ENCODE measurements around the gene CDHR2. TPM values are rescaled to one million over a fixed set of nuclear protein-coding genes. Genes with fewer than 3 reads are reported as not detected.
A peak's percentile ranks its signal among the peaks of the same experiment; 100 is the strongest.

The CDHR2 gene
- total and polyA plus RNA-seq, 2 experiments from 2014 or later, result not detected

DNA sequence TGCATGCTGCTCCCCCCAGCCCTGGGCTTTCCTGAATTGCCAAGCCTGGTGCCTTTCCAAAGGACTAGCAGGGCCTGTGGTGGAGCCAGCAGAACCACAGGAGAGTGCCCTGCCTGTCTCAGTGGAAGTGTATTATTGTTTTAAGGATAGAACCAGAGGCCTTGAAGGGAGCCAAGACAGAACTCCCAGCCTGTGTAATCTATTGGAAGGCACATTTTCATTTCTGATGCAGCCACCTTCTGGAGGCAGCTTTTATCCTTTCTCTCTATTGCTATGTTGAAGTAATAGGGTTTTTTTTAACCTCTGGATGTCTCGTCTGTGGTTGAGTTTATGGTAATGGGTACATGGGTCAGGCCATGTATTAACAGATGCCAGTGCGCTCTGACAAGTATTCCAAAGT is 41.2 kb upstream of the CDHR2 start:
- no peak overlapping the region for H2AFZ ChIP-seq
- H3K9me2 ChIP-seq (ENCODE audit: insufficient read depth), result no peaks in the 10 kb centered on the region
- H3K36me3 ChIP-seq (ENCODE audit: low read depth), result peaks cover 29% of the 10 kb centered on the region
- H3K79me2 ChIP-seq (ENCODE audit: insufficient read depth), result 0 out of 2 replicates have a peak, but pooled peaks cover 7% of the 10 kb centered on the region
- H3K4me3 ChIP-seq, result no peak overlapping the region
- DNase-seq, result no peak
- no peaks in the 10 kb centered on the region for H3K9me3 ChIP-seq (ENCODE audit: low read depth)
- peaks cover 8% of the 10 kb centered on the region; the same call in 1 of the 2 replicates for H3F3A ChIP-seq (ENCODE audit: insufficient read depth)
- no peaks in the 10 kb centered on the region for H3K4me1 ChIP-seq (ENCODE audit: insufficient read depth)
- no peaks in the 10 kb centered on the region for H4K20me1 ChIP-seq (ENCODE audit: insufficient read depth)
- no peaks in the 10 kb centered on the region for H3K27me3 ChIP-seq (replicated peaks; ENCODE audit: insufficient read depth)
- no peak overlapping the region for H3K9ac ChIP-seq
- WGBS, 2 experiments (ENCODE audit: low coverage in 1 of 2, low lambda C conversion rate in 2 of 2, missing lambda C conversion rate in 2 of 2), result 79 to 86% methylated on average over 2 of the region's 2 CpGs
- H3K4me2 ChIP-seq (ENCODE audit: unreplicated experiment), result no peak overlapping the region
- no peak overlapping the region for H3K27ac ChIP-seq
- in situ Hi-C loops (cut with MboI), result no loop called here
- no peak for TF ChIP-seq EZH2phosphoT487 (IDR thresholded peaks at IDR 0.05; ENCODE audit: insufficient read depth, low read depth)
- TF ChIP-seq EZH2 (IDR thresholded peaks at IDR 0.05; ENCODE audit: insufficient read depth, poor library complexity, severe bottlenecking), result no peak

- 79 to 80% methylated on average over 4 of the region's 4 CpGs for WGBS, 2 experiments (ENCODE audit: low coverage in 1 of 2, low lambda C conversion rate in 2 of 2, missing lambda C conversion rate in 2 of 2)
- peak; percentile 8 for DNase-seq
- no peaks in the 10 kb centered on the region for H3K27me3 ChIP-seq (replicated peaks; ENCODE audit: insufficient read depth)
Observed at GRCh38 chr5:176508603-176509002, 40.5 kb upstream of the CDHR2 start.

GRCh38 chr5:176513788-176514187 is 35.4 kb upstream of the CDHR2 start:
- Histone ChIP-seq H3K9me2 (ENCODE audit: insufficient read depth) (no peaks in the 10 kb centered on the region), H3K9me3 (ENCODE audit: low read depth) (no peaks in the 10 kb centered on the region), H3K4me2 (ENCODE audit: unreplicated experiment) (no peak overlapping the region), H3F3A (ENCODE audit: insufficient read depth) (peaks cover 8% of the 10 kb centered on the region; the same call in 1 of the 2 replicates), H3K9ac (no peak overlapping the region), H3K4me1 (ENCODE audit: insufficient read depth) (no peaks in the 10 kb centered on the region), H3K79me2 (ENCODE audit: insufficient read depth) (no peaks in the 10 kb centered on the region), H3K36me3 (ENCODE audit: low read depth) (peaks cover 9% of the 10 kb centered on the region; the same call in 1 of the 2 replicates), H3K4me3 (no peak overlapping the region), H3K27ac (no peak overlapping the region), H2AFZ (no peak overlapping the region), H4K20me1 (ENCODE audit: insufficient read depth) (no peaks in the 10 kb centered on the region), H3K27me3 (replicated peaks; ENCODE audit: insufficient read depth) (no peaks in the 10 kb centered on the region)
- DNase-seq, result no peak
- TF ChIP-seq EZH2 (IDR thresholded peaks at IDR 0.05; ENCODE audit: insufficient read depth, poor library complexity, severe bottlenecking), result no peak
- no peak for TF ChIP-seq EZH2phosphoT487 (IDR thresholded peaks at IDR 0.05; ENCODE audit: insufficient read depth, low read depth)
- in situ Hi-C loops (cut with MboI), result no loop called here
- WGBS, 2 experiments (ENCODE audit: low coverage in 1 of 2, low lambda C conversion rate in 2 of 2, missing lambda C conversion rate in 2 of 2), result 88% methylated on average over 12 of the region's 12 CpGs

More at GRCh38 chr5:176508603-176509002, 40.5 kb upstream of the CDHR2 start:
- Histone ChIP-seq H3K9me2 (ENCODE audit: insufficient read depth) (no peaks in the 10 kb centered on the region), H3K9me3 (ENCODE audit: low read depth) (no peaks in the 10 kb centered on the region), H3F3A (ENCODE audit: insufficient read depth) (peaks cover 8% of the 10 kb centered on the region; the same call in 1 of the 2 replicates), H3K9ac (no peak overlapping the region), H3K4me2 (ENCODE audit: unreplicated experiment) (no peak overlapping the region), H3K36me3 (ENCODE audit: low read depth) (peaks cover 29% of the 10 kb centered on the region), H3K79me2 (ENCODE audit: insufficient read depth) (0 out of 2 replicates have a peak, but pooled peaks cover 5% of the 10 kb centered on the region), H3K4me1 (ENCODE audit: insufficient read depth) (no peaks in the 10 kb centered on the region), H3K4me3 (no peak overlapping the region), H2AFZ (no peak overlapping the region), H3K27ac (no peak overlapping the region), H4K20me1 (ENCODE audit: insufficient read depth) (no peaks in the 10 kb centered on the region)
- in situ Hi-C loops (cut with MboI), result no loop called here
- TF ChIP-seq EZH2phosphoT487 (IDR thresholded peaks at IDR 0.05; ENCODE audit: insufficient read depth, low read depth) (no peak), EZH2 (IDR thresholded peaks at IDR 0.05; ENCODE audit: insufficient read depth, poor library complexity, severe bottlenecking) (no peak)

GRCh38 chr5:176514244-176514950 is 34.7 kb upstream of the CDHR2 start:
- peaks cover 3% of the 10 kb centered on the region; the same call in 1 of the 2 replicates for H3F3A ChIP-seq (ENCODE audit: insufficient read depth)
- peaks cover 5% of the 10 kb centered on the region; the same call in 1 of the 2 replicates for H3K36me3 ChIP-seq (ENCODE audit: low read depth)
- no peaks in the 10 kb centered on the region for H3K79me2 ChIP-seq (ENCODE audit: insufficient read depth)
- no peak for TF ChIP-seq EZH2 (IDR thresholded peaks at IDR 0.05; ENCODE audit: insufficient read depth, poor library complexity, severe bottlenecking)
- TF ChIP-seq EZH2phosphoT487 (IDR thresholded peaks at IDR 0.05; ENCODE audit: insufficient read depth, low read depth), result no peak
- no peaks in the 10 kb centered on the region for H3K9me2 ChIP-seq (ENCODE audit: insufficient read depth)
- no peak overlapping the region for H3K9ac ChIP-seq
- no peaks in the 10 kb centered on the region for H3K4me1 ChIP-seq (ENCODE audit: insufficient read depth)
- H3K9me3 ChIP-seq (ENCODE audit: low read depth), result no peaks in the 10 kb centered on the region
- WGBS, 2 experiments (ENCODE audit: low coverage in 1 of 2, low lambda C conversion rate in 2 of 2, missing lambda C conversion rate in 2 of 2), result 67 to 70% methylated on average over 11 of the region's 11 CpGs
- no peak overlapping the region for H3K4me3 ChIP-seq
- no peak overlapping the region for H2AFZ ChIP-seq
- no peak overlapping the region for H3K4me2 ChIP-seq (ENCODE audit: unreplicated experiment)
- DNase-seq, result no peak
- no peaks in the 10 kb centered on the region for H3K27me3 ChIP-seq (replicated peaks; ENCODE audit: insufficient read depth)
- in situ Hi-C loops (cut with MboI), result no loop called here
- H3K27ac ChIP-seq, result no peak overlapping the region
- H4K20me1 ChIP-seq (ENCODE audit: insufficient read depth), result no peaks in the 10 kb centered on the region
